MCF 10A (cell line): ENCODE data around the gene INAFM2. TPM values are rescaled to one million over a fixed set of nuclear protein-coding genes. Genes with fewer than 3 reads are reported as not detected.
A peak's percentile ranks its signal among the peaks of the same experiment; 100 is the strongest.

ENCODE experiments used
- BruUV-seq: library from RNA; stranded (reverse); fragments of 400-500 nt; replicated peaks from 2 replicates; lab custom pipeline; 2021; lab: Mats Ljungman, UMichigan
- CTCF ChIA-PET: fragments of 300-600 bp; sonication (Branson Sonifier 250); formaldehyde crosslinking; extraction: SDS; loops from one replicate; lab custom pipeline; 2021; ENCODE audit warnings: antibody characterized with exemption, inconsistent platforms; lab: Yijun Ruan, JAX
- POLR2A ChIA-PET: fragments of 300-600, 350-650 bp; sonication (Branson Sonifier 250); formaldehyde crosslinking; extraction: SDS; loops from one replicate; lab custom pipeline; 2020; ENCODE audit warnings: antibody characterized with exemption, inconsistent platforms; lab: Yijun Ruan, JAX
- DNase-seq: peaks from one replicate; pipeline ENCODE4 v3.0.0-alpha.2; 2018; ENCODE audit not compliant: unreplicated experiment
- H3K27ac Mint-ChIP-seq: one replicate; pipeline ENCODE4 v1.8.0; 2022; ENCODE audit warnings: mild to moderate bottlenecking, low read depth, mixed read lengths; ENCODE audit not compliant: unreplicated experiment
- H3K27me3 Mint-ChIP-seq: one replicate; pipeline ENCODE4 v1.8.0; 2022; ENCODE audit warnings: mixed read lengths; ENCODE audit not compliant: insufficient read depth, unreplicated experiment
- H3K36me3 Mint-ChIP-seq: one replicate; pipeline ENCODE4 v1.8.0; 2022; ENCODE audit warnings: mild to moderate bottlenecking, moderate library complexity, mixed read lengths; ENCODE audit not compliant: insufficient read depth, unreplicated experiment
- H3K4me1 Mint-ChIP-seq: one replicate; pipeline ENCODE4 v1.8.0; 2022; ENCODE audit warnings: mixed read lengths; ENCODE audit not compliant: insufficient read depth, unreplicated experiment
- H3K4me3 Mint-ChIP-seq: one replicate; pipeline ENCODE4 v1.8.0; 2022; ENCODE audit warnings: mild to moderate bottlenecking, moderate library complexity, mixed read lengths; ENCODE audit not compliant: unreplicated experiment
- H3K9me3 Mint-ChIP-seq: one replicate; pipeline ENCODE4 v1.8.0; 2022; ENCODE audit warnings: mixed read lengths; ENCODE audit not compliant: unreplicated experiment
- CTCF ChIP-seq: fragments of 200-600 bp; IDR thresholded peaks from one replicate; pipeline ENCODE4 v1.8.0; 2022; ENCODE audit warnings: antibody characterized with exemption, mild to moderate bottlenecking; ENCODE audit not compliant: unreplicated experiment
- intact Hi-C: fragments of 100-400 bp; cut with micrococcal nuclease; formaldehyde crosslinking; loops from 2 replicates; pipeline ENCODE4 v1.14.1; 2022
- total RNA-seq: library from RNA; stranded (reverse); gene quantifications from 2 replicates; pipeline ENCODE4 v1.2.3, GENCODE V29; 2022

The INAFM2 gene
- total RNA-seq, 1 experiment from 2014 or later: 15.7 TPM

DNA sequence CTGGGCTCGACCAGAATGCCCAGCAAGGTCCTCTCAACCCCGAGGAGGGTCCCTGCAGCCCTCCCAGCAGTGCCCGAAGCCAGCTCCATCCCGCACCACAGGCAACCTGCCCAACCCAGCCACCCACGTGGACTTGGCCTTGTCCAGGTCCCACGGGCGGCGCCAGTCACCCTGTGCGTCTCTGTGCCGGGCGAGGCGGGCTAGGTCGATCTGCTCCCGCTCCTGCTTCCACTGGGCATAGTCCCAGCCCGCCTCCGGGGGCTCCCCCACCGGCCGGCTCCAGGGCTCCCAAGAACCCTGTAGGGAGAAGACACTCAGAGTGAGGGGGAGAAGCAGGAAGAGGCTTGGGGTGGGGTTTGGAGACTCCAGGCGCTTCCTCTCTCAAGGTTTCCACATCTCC is 14.1 kb downstream of the INAFM2 start:
- intact Hi-C loops: no loop called here
- peaks cover 38% of the 10 kb centered on the region for H3K4me1 Mint-ChIP-seq
- no peak overlapping the region for H3K4me3 Mint-ChIP-seq
- no peak for DNase-seq
- BruUV-seq: no TSS peak
- no peak for TF ChIP-seq CTCF
- no peak overlapping the region for H3K27ac Mint-ChIP-seq
- peaks cover 22% of the 10 kb centered on the region for H3K36me3 Mint-ChIP-seq
- ChIA-PET CTCF (interaction anchor here (0.5 to 12.1 kb wide), 21 partner anchors 9 to 1197 kb away, joined by 3 to 179 read pairs (median 6); partner anchors contain the start of genes ANKRD63, DISP2, INAFM2 and IVD), POLR2A (interaction anchor here (1.0 to 6.2 kb wide), 4 partner anchors 11 to 63 kb away, joined by 3 to 62 read pairs (median 9); partner anchors contain the start of gene INAFM2)
- H3K9me3 Mint-ChIP-seq: no peaks in the 10 kb centered on the region
- no peaks in the 10 kb centered on the region for H3K27me3 Mint-ChIP-seq

GRCh38 chr15:40338041-40338657 is 14.7 kb downstream of the INAFM2 start:
- H3K4me1 Mint-ChIP-seq: peaks cover 38% of the 10 kb centered on the region
- peak; percentile 68 for DNase-seq
- H3K4me3 Mint-ChIP-seq: peak overlapping the region; percentile 79
- peaks cover 22% of the 10 kb centered on the region for H3K36me3 Mint-ChIP-seq
- no peaks in the 10 kb centered on the region for H3K9me3 Mint-ChIP-seq
- intact Hi-C loops: loop anchor here (1.0 kb wide), 2 partner anchors 17 to 59 kb away; no protein-coding TSS in a partner anchor
- BruUV-seq: no TSS peak
- no peaks in the 10 kb centered on the region for H3K27me3 Mint-ChIP-seq
- CTCF ChIA-PET: interaction anchor here (0.5 to 12.1 kb wide), 29 partner anchors 10 to 1196 kb away, joined by 3 to 179 read pairs (median 5); partner anchors contain the start of genes ANKRD63, DISP2, INAFM2 and IVD
- peak overlapping the region; percentile 79 for H3K27ac Mint-ChIP-seq
- POLR2A ChIA-PET: interaction anchor here (0.9 to 6.2 kb wide), 6 partner anchors 7 to 63 kb away, joined by 3 to 62 read pairs (median 8); partner anchors contain the start of gene INAFM2
- TF ChIP-seq CTCF: peak; percentile 76

DNA sequence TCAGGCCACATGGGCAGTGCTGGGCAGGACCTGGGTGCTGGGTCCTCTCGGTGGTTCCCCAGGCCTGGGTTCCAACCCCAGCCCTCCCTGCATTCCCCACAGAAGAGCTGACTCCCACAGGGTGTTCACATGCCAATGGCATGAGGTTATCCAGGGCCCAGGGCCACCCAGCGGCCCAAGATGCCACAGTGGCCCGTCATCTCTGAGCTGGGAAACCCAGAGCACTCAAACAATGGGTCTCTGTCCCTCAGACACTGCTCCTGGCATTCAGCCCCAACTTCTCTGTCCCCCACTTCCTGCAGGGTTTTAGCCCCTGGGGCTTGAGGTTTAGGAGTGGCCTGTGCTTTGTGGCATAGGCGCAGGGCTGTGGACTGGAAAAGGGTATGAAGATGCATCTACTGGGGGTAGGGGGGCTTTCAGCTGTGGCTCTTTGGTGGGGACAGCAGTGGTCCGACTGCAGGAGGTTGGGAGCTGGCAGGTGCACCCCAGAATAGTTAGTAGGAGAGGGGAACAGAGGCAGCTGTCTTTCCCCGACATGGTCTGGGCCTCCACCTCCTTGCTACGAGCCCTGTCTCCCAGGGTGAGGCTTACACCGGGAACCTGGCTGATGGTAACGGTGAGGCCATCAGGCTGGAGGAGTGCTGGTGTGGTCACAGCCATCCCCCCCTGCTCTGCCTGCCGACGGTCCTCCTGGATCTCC is 15.6 kb downstream of the INAFM2 start:
- POLR2A ChIA-PET: interaction anchor here (0.7 to 6.2 kb wide), 9 partner anchors 8 to 300 kb away, joined by 3 to 62 read pairs (median 7); partner anchors contain the start of genes INAFM2 and SRP14
- BruUV-seq: TSS peak; percentile 22

More for the DNA sequence above, 15.6 kb downstream of the INAFM2 start:
- CTCF ChIA-PET: interaction anchor here (0.6 to 12.1 kb wide), 27 partner anchors 11 to 346 kb away, joined by 3 to 179 read pairs (median 5); partner anchors contain the start of genes ANKRD63, DISP2, INAFM2 and PAK6
- intact Hi-C loops: loop anchor here (1.0 kb wide), 2 partner anchors 18 to 60 kb away; no protein-coding TSS in a partner anchor
- TF ChIP-seq CTCF: no peak
- Mint-ChIP-seq H3K36me3 (peaks cover 14% of the 10 kb centered on the region), H3K4me1 (peaks cover 47% of the 10 kb centered on the region), H3K27me3 (no peaks in the 10 kb centered on the region), H3K9me3 (no peaks in the 10 kb centered on the region), H3K27ac (peak overlapping the region; percentile 79), H3K4me3 (peak overlapping the region; percentile 79)
- peak; percentile 71 for DNase-seq
